GM12874 (cell line): Measurements from ENCODE around the gene RRP15.

Source experiments
- TF ChIP-seq, protein P1 (sequence below): IDR thresholded peaks from 2 replicates; pipeline ENCODE4 v1.5.1; 2011; ENCODE audit warnings: low read depth, mild to moderate bottlenecking, control low read depth, low read length, moderate library complexity; ENCODE audit not compliant: insufficient read depth

Gene RRP15

DNA sequence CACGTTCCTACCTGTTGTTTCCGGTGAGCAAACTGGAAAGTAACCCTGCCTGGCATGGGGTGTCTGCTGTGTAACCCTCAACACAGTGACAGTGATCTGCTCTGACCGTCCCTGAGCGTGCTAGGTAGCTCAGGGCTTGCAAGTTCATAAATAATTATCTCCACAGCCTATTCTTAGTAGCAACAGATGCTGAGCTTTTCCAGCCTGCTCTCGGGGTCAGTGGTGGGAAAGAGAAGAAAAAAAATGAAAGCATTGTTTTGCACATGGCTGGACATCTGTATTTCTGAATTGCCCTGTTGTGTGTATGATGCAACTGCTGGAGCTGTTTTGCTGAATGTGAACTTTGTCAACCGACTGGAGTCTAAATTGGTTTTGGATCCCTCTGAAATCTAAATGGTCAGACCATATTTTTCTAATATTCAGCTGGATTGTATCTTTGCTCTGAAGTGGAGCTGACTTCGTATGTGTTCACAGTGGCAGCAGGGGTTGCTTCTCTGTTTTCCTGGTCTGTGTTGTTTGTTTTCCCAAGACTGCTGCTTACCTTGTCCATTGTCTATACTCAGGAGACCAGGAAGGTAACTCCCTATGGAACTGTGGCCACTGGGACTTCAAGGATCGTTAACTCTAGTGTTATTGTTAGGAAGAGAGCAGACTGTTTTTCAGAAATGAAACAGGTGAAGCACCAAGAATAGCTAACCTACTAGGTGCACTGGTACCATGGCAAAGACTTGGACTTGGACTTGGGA is 87.0 kb downstream of the RRP15 start:
- TF ChIP-seq, protein P1, sequence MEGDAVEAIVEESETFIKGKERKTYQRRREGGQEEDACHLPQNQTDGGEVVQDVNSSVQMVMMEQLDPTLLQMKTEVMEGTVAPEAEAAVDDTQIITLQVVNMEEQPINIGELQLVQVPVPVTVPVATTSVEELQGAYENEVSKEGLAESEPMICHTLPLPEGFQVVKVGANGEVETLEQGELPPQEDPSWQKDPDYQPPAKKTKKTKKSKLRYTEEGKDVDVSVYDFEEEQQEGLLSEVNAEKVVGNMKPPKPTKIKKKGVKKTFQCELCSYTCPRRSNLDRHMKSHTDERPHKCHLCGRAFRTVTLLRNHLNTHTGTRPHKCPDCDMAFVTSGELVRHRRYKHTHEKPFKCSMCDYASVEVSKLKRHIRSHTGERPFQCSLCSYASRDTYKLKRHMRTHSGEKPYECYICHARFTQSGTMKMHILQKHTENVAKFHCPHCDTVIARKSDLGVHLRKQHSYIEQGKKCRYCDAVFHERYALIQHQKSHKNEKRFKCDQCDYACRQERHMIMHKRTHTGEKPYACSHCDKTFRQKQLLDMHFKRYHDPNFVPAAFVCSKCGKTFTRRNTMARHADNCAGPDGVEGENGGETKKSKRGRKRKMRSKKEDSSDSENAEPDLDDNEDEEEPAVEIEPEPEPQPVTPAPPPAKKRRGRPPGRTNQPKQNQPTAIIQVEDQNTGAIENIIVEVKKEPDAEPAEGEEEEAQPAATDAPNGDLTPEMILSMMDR: no peak

DNA sequence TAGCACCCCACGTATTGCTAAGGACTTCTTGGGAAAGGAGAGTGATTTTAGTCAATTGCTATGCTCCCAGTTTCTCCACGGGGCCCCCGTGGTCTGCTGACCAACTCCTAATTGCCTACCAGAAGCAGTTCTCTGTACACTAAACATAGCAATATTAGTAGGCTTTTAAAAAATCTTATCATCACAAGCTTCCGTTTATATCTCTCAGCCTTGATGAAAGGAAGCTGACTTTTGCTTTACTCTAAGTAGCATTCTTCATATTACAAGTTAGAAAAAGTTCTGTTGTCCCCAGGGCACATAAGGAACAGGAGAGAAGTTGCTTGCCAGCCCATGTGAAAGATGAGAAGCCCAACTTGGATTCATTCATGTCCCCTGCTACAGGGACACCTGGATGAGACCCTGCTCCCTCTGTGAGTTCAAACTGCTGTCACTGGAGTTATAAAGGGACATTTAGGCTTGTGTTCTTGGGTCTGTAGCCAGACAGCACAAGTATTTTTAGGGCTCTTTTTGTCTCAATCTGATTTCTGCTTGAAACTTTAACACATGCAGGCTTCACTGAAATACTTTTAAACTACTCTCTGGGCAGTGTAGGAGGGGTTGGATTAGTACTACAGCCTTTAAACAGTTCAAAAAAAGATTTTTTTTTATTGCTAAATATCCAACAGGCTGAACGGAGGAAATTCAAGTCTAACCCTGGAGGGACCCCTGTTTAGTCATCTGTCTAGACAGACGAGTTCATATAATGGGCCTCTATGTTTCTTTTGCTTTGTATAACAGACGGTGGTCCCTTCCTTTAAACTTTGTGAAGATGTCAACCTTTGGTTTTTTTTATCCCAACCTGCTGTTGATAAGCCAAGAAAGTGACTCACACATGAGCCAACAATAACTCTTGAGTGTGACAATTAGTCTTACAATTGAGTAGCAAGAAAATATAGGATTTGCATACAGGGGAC is 89.6 kb downstream of the RRP15 start:
- TF ChIP-seq, protein P1: no peak

DNA sequence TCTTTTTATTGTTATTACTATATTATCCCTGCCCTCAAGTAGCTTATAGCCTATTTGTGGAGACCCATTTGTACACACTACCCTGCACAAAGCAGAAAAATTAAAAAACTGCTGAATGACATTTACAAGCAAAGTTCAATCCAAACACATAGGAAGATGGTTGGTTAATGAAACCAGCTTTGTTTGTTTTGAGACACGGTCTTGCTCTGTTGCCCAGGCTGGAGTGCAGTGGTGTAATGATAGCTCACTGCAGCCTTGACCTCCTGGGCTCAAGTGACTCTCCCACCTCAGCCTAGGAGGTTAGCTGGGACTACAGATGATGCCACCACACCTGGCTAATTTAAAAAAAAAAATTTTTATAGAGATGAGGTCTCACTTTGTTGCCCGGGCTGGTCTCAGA is 91.6 kb downstream of the RRP15 start:
- TF ChIP-seq, protein P1: no peak

DNA sequence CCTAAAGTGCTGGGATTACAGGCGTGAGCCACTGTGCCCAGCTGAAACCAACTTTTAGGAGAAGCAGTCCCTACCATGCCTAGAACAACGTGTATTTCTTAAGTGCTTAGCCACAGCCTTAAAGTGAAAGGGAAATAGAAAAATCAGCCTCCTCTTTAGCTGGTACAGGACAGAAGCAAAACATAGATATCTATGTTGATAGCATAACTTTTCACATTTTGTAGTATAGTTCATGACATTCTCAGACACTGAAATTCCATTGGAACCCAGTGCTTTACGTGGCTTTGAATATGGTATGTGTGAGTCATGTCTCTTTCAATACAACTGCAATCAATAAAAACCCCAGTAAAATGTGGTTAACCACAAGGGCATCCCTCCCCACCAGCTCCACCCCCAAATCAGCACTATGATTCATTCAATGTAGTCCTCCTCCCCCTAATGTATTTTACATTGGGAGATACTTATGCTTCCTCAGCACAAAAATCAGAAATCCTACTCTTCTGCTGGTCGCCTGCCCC is 92.1 kb downstream of the RRP15 start:
- TF ChIP-seq, protein P1: no peak

DNA sequence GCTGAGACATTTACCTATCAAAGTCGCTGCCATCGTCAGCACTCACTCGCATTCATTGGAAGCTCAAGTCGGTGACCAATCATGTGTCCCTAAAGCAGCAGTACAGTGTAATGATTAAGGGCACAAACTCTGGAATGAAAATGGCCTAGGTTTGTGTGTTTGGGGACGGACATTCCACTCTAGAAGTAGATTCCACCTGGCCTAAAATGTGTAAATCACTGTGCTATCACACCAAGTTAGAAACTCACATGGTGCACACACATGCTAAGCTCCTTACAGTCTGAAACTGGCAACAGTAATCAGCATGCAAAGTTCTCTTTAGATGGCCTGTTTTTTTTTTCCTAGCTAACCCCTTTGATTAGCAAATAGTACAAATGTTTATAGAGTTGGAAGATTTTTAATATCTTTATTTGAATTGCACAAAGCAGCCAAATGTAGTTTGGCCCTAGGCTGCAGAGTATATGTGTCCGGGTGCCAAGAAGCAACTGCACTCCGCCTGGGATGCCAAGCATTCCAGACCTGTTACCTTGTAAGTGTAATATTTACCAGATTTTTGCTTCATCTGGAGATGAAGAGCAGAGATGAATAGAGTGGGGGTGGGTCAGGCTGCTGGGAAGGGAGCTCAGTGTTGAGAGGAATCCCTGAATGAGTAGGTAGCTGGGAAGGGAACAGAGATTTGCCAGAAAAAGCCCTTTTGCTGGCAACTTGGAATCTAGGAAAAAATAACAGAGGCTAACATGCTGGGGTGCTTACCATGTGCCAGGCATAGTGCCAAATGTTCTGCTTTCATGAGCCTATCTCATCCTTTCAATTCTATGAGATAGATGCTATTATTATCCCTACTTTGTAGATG is 95.3 kb downstream of the RRP15 start:
- TF ChIP-seq, protein P1: no peak

DNA sequence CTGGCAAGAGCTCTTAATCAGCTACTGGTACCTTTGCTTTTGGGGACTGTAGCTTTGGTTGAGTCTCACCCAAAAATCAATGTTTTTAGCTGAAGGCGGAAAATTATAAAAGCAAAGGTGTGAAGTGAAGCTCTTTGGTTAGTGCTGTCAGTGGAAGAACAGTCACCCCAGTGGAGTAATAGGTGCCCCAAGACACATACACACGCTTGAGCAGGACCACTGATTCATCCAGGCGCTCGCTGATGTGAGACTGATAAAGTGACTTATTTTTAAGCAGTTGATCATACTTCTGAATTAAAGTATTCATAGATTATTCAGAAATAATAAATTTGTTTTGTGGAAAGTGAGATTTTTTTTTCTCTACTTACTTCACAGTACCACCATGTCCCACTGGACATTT is 97.2 kb downstream of the RRP15 start:
- TF ChIP-seq, protein P1: no peak
